Loucy (cell line): ENCODE data around the gene CADM2.

Experiments used
- CTCF ChIP-seq: fragments of 200-600 bp; sonication (generic); conservative IDR thresholded peaks from 2 replicates; pipeline ENCODE4 v1.5.1; 2014; ENCODE audit warnings: mild to moderate bottlenecking, antibody characterized with exemption, low read length
- EZH2phosphoT487 ChIP-seq: fragments of 200-600 bp; IDR thresholded peaks from 2 replicates; pipeline ENCODE4 v1.6.1; 2018; ENCODE audit warnings: antibody characterized with exemption, mild to moderate bottlenecking, moderate library complexity, borderline replicate concordance

GRCh38 chr3:85672761-85673160, 714.0 kb downstream of the CADM2 start:
- no peak for TF ChIP-seq CTCF
- TF ChIP-seq EZH2phosphoT487 = no peak
